CD4-positive, alpha-beta T cell treated with Interleukin-6 at 100 ng/mL for 8 hours (primary cell): ENCODE data around the gene OPA1.

ENCODE experiments used
- DNase-seq: peaks from one replicate; pipeline ENCODE4 v3.0.0-alpha.2; 2020; ENCODE audit warnings: mixed read lengths, low spot score

OPA1 gene

GRCh38 chr3:193592841-193593667 lies at the start of gene OPA1:
Gene OPA1 (plus strand): TSS chr3:193593208. CDS start chr3:193593378, 170 bp downstream.
- DNase-seq: peak; percentile 91

GRCh38 chr3:193544289-193544688 lies 48.7 kb upstream of the OPA1 start:
- DNase-seq: no peak

GRCh38 chr3:193545304-193545703 lies 47.7 kb upstream of the OPA1 start:
- no peak for DNase-seq

- DNase-seq: no peak
These were observed 46.9 kb upstream of the OPA1 start for GRCh38 chr3:193546129-193546528.

- no peak for DNase-seq
These were observed 44.6 kb upstream of the OPA1 start for GRCh38 chr3:193548406-193548805.

GRCh38 chr3:193552923-193553322 lies 40.1 kb upstream of the OPA1 start:
- DNase-seq: no peak

GRCh38 chr3:193553586-193553985 lies 39.4 kb upstream of the OPA1 start:
- no peak for DNase-seq

GRCh38 chr3:193554811-193555210 lies 38.2 kb upstream of the OPA1 start, which contains the start of gene ATP13A4:
Gene ATP13A4 (minus strand): TSS chr3:193554895. CDS start chr3:193554799, 96 bp downstream.
- DNase-seq: no peak

GRCh38 chr3:193556841-193557240 lies 36.2 kb upstream of the OPA1 start:
- no peak for DNase-seq

GRCh38 chr3:193559100-193559499 lies 33.9 kb upstream of the OPA1 start:
- DNase-seq: no peak

- no peak for DNase-seq
These were observed 32.9 kb upstream of the OPA1 start for GRCh38 chr3:193560091-193560490.

GRCh38 chr3:193560870-193561269 lies 32.1 kb upstream of the OPA1 start:
- no peak for DNase-seq

- no peak for DNase-seq
These were observed 29.6 kb upstream of the OPA1 start for GRCh38 chr3:193563426-193563825.

GRCh38 chr3:193564012-193564411 lies 29.0 kb upstream of the OPA1 start:
- no peak for DNase-seq

GRCh38 chr3:193569119-193569518 lies 23.9 kb upstream of the OPA1 start:
- no peak for DNase-seq

GRCh38 chr3:193572426-193572908 lies 20.5 kb upstream of the OPA1 start:
- DNase-seq: peak; percentile 29

GRCh38 chr3:193573403-193574191 lies 19.4 kb upstream of the OPA1 start:
- DNase-seq: no peak

- no peak for DNase-seq
These were observed 18.4 kb upstream of the OPA1 start for GRCh38 chr3:193574488-193575070.

GRCh38 chr3:193585530-193585929 lies 7.5 kb upstream of the OPA1 start:
- no peak for DNase-seq

GRCh38 chr3:193586526-193586925 lies 6.5 kb upstream of the OPA1 start:
- DNase-seq: no peak

GRCh38 chr3:193589129-193589528 lies 3.9 kb upstream of the OPA1 start:
- no peak for DNase-seq

GRCh38 chr3:193589616-193590015 lies 3.4 kb upstream of the OPA1 start:
- DNase-seq: no peak
